Sigmoid colon (tissue), 4 donors: ENCODE data around the gene PRSS27.

Source experiments
- POLR2A ChIP-seq, 2 donors: fragments of 450-650 bp; IDR thresholded peaks; one replicate each; pipeline ENCODE4 v1.6.1; 2016; ENCODE audit warnings: antibody characterized with exemption in 2 of 2, mild to moderate bottlenecking in 2 of 2, moderate library complexity in 2 of 2
- POLR2AphosphoS5 ChIP-seq, 4 donors: sonication (generic); formaldehyde crosslinking; IDR thresholded peaks; one replicate each; pipeline ENCODE4 v1.6.1; 2017; ENCODE audit warnings: antibody characterized with exemption in 4 of 4
- TF ChIP-seq, protein P1 (sequence below), 4 experiments: fragments of 450-650 bp in 3 of 4; fragments of 200-600 bp in 1 of 4; IDR thresholded peaks; one replicate each; pipeline ENCODE4 v1.5.1; 2016 to 2019; ENCODE audit warnings: antibody characterized with exemption in 4 of 4, mild to moderate bottlenecking in 3 of 4, moderate library complexity in 2 of 4

- TF ChIP-seq, protein P1, sequence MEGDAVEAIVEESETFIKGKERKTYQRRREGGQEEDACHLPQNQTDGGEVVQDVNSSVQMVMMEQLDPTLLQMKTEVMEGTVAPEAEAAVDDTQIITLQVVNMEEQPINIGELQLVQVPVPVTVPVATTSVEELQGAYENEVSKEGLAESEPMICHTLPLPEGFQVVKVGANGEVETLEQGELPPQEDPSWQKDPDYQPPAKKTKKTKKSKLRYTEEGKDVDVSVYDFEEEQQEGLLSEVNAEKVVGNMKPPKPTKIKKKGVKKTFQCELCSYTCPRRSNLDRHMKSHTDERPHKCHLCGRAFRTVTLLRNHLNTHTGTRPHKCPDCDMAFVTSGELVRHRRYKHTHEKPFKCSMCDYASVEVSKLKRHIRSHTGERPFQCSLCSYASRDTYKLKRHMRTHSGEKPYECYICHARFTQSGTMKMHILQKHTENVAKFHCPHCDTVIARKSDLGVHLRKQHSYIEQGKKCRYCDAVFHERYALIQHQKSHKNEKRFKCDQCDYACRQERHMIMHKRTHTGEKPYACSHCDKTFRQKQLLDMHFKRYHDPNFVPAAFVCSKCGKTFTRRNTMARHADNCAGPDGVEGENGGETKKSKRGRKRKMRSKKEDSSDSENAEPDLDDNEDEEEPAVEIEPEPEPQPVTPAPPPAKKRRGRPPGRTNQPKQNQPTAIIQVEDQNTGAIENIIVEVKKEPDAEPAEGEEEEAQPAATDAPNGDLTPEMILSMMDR (IDR thresholded peaks at IDR 0.05) = no peak
- peak; percentile 79 to 94 for TF ChIP-seq POLR2A (IDR thresholded peaks at IDR 0.05)
- TF ChIP-seq POLR2AphosphoS5 (IDR thresholded peaks at IDR 0.05) = peak; percentile 90 to 96 (median 94)
Observed at GRCh38 chr16:2682209-2683021, 37.6 kb downstream of the PRSS27 start, which contains the start of gene KCTD5.
